HG03060 (cell line): Measurements from ENCODE around the gene ESRRA.

Experiments used
- ATAC-seq: cut with Tn5 transposase; IDR thresholded peaks from one replicate; pipeline ENCODE4 v1.9.1; 2021; ENCODE audit warnings: low read depth, moderate number of reproducible peaks; ENCODE audit not compliant: unreplicated experiment

ESRRA gene

DNA sequence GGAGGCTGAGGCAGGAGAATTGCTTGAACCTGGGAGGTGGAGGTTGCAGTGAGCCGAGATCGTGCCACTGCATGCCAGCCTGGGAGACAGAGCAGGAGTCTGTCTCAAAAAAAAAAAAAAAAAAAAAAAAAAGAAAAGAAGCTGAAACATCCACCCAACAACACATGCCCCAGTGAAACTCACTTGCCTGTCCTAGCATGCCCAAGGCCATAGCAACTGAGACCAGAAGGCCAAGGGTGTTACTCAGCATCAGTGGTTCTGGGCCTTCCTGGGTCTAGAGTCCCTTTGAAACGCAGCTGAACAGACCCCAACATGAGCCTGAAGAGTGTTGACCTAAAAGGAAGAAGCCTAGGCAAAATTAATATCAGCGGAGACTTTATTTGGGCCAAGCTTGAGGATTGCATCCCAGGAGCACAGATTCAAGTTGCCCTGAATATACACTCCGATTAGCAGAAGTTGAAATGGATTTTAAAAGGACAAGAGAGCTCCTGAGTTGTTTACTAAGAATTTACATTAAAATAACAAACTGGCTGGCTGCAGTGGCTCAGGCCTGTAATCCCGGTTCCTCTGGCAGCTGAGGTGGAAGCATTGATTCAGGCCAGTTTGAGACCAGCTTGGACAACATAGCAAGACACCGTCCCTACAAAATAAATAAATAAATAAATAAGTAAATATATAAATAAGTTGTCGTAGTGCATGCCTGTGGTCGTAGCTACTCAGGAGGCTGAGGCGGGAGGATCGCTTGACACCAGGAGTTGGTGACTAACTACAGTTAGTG lies 19.6 kb downstream of the ESRRA start:
- no peak for ATAC-seq

GRCh38 chr11:64327375-64327774 lies 22.1 kb downstream of the ESRRA start:
- ATAC-seq, result no peak

DNA sequence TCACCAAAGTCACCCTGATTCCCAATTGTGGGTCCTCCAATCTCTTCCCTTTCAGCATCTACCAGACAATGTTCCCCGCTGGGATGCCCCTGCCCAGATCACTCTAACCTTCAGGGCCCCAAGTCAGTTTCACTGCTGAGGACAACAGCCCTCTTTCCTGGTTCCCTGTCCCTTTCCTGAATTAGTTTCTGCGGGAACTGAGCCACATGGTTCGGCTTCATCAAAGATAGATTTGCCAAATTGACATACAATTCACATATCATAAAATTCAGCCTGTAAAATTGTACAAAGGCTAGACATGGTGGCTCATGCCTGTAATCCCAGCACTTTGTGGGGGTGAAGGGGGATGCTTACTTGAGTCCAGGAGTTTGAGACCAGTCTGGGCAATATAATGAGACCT lies 22.7 kb downstream of the ESRRA start:
- ATAC-seq, result no peak

DNA sequence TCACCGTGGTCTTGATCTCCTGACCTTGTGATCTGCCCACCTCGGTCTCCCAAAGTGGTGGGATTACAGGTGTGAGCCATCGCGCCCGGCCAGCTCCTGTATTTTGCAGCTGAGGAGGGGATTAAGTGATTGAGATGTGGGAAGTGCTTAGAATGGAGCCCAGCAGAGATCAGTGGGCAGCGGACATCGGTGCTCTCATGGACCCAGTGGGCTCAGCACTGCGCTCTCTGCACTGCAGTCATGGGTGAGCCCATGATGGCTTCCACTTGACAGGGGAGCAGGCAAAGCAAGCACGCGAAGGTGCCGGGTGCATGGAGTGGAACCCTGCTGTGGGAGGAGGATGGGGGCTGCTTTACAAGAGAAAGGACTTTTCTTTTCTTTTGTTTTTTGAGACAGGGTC lies 25.6 kb downstream of the ESRRA start:
- no peak for ATAC-seq

DNA sequence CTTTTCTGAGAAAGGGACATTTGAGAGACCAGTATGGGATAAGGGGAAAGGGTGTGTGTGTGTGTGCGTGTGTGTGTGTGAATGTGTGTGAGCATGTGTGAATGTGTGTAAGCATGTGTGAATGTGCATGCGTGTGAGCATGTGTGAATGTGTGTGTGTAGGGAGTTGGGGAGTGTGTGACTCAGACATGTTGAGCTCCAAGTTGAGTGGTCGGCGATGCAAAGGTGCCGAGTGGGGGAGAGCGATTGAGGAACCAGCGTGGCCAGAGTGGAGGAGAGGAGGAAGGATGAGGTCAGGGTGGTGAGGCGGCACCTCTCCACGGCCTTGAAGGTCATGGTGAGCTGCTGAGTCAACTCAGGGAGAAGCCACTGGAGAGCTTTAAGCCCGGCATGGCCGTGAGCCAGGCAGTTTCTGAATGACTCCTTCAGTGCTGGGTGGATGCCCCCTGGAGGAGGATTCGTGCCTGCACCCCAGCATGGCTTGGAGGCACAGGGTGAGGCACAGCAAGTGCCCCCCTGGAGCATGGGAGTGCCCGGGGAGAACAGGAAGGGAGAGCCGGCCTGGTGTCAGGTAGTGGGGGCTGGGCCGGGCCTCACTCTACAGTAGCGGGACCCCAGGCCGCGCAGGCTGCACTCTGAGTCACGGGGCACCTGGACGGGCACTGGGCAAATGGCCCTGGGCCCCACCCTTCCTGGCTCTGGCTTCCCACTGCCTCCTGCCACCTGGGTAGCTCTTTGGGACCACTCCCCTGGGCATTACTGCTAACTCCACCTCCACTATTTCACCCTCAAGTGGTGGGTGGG lies 26.4 kb downstream of the ESRRA start:
- ATAC-seq, result no peak

GRCh38 chr11:64333556-64333955 lies 28.2 kb downstream of the ESRRA start:
- no peak for ATAC-seq

GRCh38 chr11:64334764-64335735 lies 29.7 kb downstream of the ESRRA start:
- ATAC-seq, result peak; percentile 61

DNA sequence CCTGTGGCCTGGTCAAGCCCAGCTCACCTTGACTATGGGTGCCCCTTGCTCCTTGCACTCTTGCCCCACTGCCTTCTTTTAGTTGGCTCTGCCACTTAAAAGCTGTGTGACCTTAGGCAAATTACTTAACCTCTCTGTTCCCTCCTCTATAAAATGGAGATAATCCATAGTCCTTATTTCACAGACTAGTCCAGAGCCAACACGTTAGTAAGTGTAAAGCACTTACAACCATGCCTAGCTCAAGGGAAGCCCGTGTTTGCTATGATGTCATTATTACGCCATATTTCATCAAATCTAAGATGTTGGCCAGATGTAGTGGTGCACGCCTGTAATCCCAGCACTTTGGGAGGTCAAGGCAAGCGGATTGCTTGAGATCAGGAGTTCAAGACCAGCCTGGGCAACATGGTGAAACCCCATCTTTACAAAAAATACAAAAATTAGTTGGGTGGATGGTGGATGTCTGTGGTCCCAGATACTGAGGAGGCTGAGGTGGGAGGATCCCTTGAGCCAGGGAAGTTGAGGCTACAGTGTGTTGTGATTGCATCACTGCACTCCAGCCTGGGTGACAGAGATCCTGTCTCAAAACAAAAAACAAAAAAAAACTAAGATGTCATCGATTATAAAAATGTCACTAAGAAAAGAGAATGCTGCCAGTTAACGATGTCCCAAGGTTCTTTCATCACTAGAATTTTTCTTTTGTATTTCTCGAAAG lies 32.4 kb downstream of the ESRRA start:
- ATAC-seq, result no peak

DNA sequence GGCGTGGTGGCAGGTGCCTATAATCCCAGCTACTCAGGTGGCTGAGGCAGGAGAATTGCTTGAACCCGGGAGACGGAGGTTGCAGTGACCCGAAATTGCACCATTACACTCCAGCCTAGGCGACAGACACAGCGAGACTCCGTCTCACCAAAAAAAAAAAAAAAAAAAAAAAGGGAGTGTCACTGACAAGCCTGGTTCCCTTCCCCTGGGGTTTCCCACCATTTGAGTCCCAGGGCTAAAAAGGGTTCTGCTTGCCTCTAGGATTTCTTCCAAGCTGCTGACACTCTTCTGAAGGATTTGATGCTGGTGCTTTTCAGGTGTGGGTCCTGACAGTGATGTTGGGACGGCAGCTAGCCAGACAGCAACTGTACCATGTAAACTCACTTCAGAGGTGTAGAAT lies 33.4 kb downstream of the ESRRA start:
- ATAC-seq, result no peak

- ATAC-seq, result no peak
Observed at GRCh38 chr11:64339286-64339685, 34.0 kb downstream of the ESRRA start.

DNA sequence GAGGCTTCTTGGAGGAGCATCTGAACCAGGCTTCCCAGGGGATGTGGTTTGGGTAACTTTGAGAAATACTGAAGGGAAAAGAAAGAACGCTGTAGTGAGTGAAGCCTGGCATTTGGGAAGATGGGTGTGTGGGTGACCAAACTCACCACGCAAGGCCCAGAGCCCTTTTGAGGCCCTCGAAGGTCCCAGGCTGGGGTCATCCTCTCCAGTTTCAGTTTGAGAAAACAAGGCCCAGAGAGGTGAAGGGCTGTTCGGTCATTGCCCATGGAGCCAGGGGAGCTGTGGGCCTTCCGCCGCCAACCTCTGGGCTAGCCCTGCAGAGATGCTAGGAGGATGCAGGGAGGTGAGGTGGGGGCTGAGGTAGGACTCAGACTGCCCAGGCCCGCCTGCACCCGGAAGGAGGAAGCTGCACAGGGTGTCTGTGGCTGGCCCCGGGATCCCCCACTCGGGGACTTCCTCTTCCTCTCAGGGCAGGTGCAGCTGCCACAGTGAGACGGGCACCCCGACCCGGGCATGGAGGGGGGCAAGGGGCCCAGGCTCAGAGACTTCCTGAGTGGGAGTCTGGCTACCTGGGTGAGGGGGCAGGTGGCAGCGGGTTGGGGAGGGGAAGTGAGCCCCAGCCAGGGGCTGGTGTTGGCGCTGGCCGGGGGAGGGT lies 34.6 kb downstream of the ESRRA start, which contains the start of gene CCDC88B:
Gene CCDC88B (plus strand): TSS at position 451 of the 655 bp plus-strand sequence. CDS start 63 bp downstream, at position 514.
- peak; percentile 40 for ATAC-seq

- no peak for ATAC-seq
Observed at GRCh38 chr11:64340671-64341335, 35.5 kb downstream of the ESRRA start.

DNA sequence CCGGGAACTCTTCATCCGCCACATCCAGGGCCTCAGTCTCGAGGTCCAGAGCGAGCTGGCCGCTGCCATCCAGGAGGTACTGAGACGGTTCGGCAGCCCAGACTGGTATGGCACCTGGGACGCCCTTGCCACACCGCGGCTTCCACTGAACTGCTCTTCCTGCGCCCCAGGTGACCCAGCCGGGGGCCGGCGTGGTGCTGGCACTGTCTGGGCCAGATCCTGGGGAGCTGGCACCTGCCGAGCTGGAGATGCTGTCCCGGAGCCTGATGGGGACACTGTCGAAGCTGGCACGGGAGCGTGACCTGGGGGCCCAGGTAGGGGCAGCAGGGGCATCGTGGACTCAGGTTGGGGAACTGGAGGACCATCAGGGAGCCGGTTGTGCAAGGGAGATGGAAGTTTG lies 36.1 kb downstream of the ESRRA start:
- no peak for ATAC-seq

DNA sequence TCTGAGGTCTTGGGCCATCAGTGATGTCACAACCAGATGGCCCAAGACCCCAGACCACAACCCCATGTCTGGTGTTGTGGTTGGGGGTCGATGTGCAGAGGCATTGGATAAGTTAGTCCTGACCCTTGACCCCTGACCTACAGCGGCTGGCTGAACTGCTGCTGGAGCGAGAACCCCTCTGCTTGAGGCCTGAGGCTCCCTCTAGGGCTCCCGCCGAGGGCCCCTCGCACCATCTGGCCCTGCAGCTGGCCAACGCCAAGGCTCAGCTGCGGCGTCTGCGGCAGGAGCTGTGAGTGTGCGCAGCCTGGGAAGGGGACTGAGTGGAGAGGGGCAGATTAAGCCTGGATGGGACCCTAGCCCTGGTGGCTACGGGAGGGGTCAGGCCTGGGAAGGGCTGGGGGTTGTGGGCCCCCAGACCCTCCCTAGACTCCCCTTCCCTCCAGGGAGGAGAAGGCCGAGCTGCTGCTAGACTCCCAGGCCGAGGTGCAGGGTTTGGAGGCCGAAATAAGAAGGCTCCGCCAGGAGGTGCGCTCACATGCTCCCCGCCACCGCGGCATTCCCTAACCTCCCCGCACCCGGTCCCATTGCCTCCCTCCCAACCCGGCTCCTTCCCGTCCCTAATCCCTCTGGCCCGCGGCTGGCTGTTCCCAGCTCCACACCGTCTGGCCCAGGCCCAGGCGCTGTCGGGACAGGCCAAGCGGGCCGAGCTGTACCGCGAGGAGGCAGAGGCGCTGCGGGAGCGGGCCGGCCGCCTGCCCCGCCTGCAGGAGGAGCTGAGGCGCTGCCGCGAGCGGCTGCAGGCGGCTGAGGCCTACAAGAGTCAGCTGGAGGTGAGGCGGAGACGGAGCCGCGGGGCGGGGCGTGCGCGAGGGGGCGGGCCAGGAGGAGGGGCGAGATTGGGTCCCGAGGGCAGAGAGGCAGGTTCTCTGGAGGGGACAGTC lies 36.8 kb downstream of the ESRRA start:
- no peak for ATAC-seq

DNA sequence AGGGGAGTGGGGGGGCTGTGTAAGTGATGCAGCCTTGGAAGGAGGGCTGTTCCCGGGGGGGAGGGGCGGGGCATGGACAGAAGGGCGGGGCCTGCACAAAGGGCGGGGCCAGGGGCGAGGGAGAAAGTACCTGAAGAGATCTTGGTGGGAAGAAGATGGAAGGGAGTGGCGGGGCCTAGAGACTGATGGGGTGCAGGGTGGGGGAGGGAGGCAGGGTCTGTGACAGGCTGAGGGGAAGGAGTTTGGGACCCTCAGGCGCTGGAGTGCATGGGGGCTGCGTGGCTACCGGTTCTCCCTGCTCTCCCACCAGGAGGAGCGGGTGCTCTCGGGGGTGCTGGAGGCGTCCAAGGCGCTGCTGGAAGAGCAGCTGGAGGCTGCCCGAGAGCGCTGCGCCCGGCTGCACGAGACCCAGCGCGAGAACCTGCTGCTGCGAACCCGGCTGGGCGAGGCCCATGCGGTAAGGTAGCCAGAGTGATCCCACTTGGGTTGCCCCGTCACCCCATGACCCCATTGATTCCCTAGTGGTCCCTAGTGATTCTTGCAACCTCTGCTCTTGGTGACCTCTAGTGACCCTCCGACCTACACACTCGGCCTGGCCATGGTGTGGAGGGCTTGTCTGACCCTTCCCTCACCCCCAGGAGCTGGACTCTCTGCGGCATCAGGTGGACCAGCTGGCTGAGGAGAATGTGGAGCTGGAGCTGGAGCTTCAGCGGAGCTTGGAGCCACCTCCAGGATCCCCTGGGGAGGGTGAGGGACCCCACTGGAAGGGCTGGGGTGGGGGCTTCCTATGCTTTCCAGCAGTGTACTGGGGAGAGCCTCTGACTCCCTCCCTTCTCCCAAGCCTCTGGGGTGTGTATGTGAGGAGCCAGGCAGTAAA lies 37.8 kb downstream of the ESRRA start:
- no peak for ATAC-seq

GRCh38 chr11:64343767-64344559 lies 38.6 kb downstream of the ESRRA start:
- ATAC-seq, result no peak
